HepG2 (cell line): ENCODE results near the gene SEMA4F. TPM values are rescaled to one million over a fixed set of nuclear protein-coding genes. Genes with fewer than 3 reads are reported as not detected.

Experiments used
- AHR ChIP-seq: IDR thresholded peaks from 2 replicates; pipeline ENCODE4 v1.6.1; 2018; ENCODE audit warnings: missing genetic modification reagents, missing compliant biosample characterization
- GABPA ChIP-seq, 2 experiments: IDR thresholded peaks; 2 replicates each; pipeline ENCODE4 v1.6.1; 2011 to 2016; ENCODE audit warnings: low read depth in 2 of 2, low read length in 1 of 2, missing biosample characterization in 1 of 2, missing genetic modification characterization in 1 of 2
- PBX2 ChIP-seq: IDR thresholded peaks from 2 replicates; pipeline ENCODE4 v1.6.1; 2016; ENCODE audit warnings: control low read depth
- PBX3 ChIP-seq: sonication (generic); formaldehyde crosslinking; IDR thresholded peaks from 2 replicates; pipeline ENCODE4 v1.8.1; 2023; ENCODE audit warnings: missing genetic modification reagents, inconsistent platforms, borderline replicate concordance
- PCBP1 ChIP-seq: fragments of 200-400 bp; formaldehyde crosslinking; IDR thresholded peaks from 2 replicates; pipeline ENCODE4 v1.6.1; 2017; ENCODE audit warnings: mild to moderate bottlenecking, low read depth, low read length, borderline replicate concordance
- POLR2AphosphoS2 ChIP-seq: IDR thresholded peaks from 2 replicates; pipeline ENCODE4 v1.6.1; 2011; ENCODE audit warnings: low read depth, low read length, improper control_type of control experiment
- SAP130 ChIP-seq: IDR thresholded peaks from 2 replicates; pipeline ENCODE4 v1.6.1; 2016; ENCODE audit warnings: low read depth
- SOX5 ChIP-seq: IDR thresholded peaks from 2 replicates; pipeline ENCODE4 v1.6.1; 2016; ENCODE audit warnings: borderline replicate concordance
- SP4 ChIP-seq: sonication (generic); formaldehyde crosslinking; IDR thresholded peaks from 2 replicates; pipeline ENCODE4 v1.8.1; 2023; ENCODE audit warnings: mild to moderate bottlenecking, missing genetic modification reagents
- ZBTB3 ChIP-seq: sonication (generic); formaldehyde crosslinking; IDR thresholded peaks from 2 replicates; pipeline ENCODE4 v1.4.0; 2020; ENCODE audit warnings: low read depth, mild to moderate bottlenecking, moderate library complexity, missing genetic modification reagents, borderline replicate concordance
- ZBTB34 ChIP-seq: sonication (generic); formaldehyde crosslinking; IDR thresholded peaks from 2 replicates; pipeline ENCODE4 v1.8.0; 2022; ENCODE audit warnings: mild to moderate bottlenecking, missing genetic modification reagents
- ZBTB44 ChIP-seq: sonication (generic); formaldehyde crosslinking; IDR thresholded peaks from 2 replicates; pipeline ENCODE4 v1.4.0; 2020; ENCODE audit warnings: missing genetic modification reagents
- ZFP36L2 ChIP-seq: sonication (generic); formaldehyde crosslinking; IDR thresholded peaks from 2 replicates; pipeline ENCODE4 v1.4.0; 2020; ENCODE audit warnings: missing genetic modification reagents
- ZNF101 ChIP-seq: sonication (generic); formaldehyde crosslinking; IDR thresholded peaks from 2 replicates; pipeline ENCODE4 v1.4.0; 2020; ENCODE audit warnings: mild to moderate bottlenecking, low read depth, missing genetic modification reagents, borderline replicate concordance
- ZNF562 ChIP-seq: sonication (generic); formaldehyde crosslinking; IDR thresholded peaks from 2 replicates; pipeline ENCODE4 v1.8.0; 2022; ENCODE audit warnings: missing genetic modification reagents, borderline replicate concordance
- ZNF724P ChIP-seq: sonication (generic); formaldehyde crosslinking; IDR thresholded peaks from 2 replicates; pipeline ENCODE4 v1.8.0; 2022; ENCODE audit warnings: missing genetic modification reagents, borderline replicate concordance
- ZNF746 ChIP-seq: sonication (generic); formaldehyde crosslinking; IDR thresholded peaks from 2 replicates; pipeline ENCODE4 v1.8.0; 2022; ENCODE audit warnings: mild to moderate bottlenecking, missing genetic modification reagents
- ZNF776 ChIP-seq: sonication (generic); formaldehyde crosslinking; IDR thresholded peaks from 2 replicates; pipeline ENCODE4 v1.4.0; 2020; ENCODE audit warnings: mild to moderate bottlenecking, missing genetic modification reagents
- polyA plus RNA-seq, 8 experiments: library from polyadenylated mRNA; depleted of rRNA in 3 of 8; stranded (reverse) in 7 of 8; unstranded in 1 of 8; fragments of >200 nt; fragmentation: Illumina TruSeq in 4 of 8; extraction: Trizol in 4 of 8; gene quantifications; 2 replicates each; pipeline versions ENCODE4 v1.2.1 to v1.2.3, GENCODE V29; 2011 to 2016; ENCODE audit warnings: low read depth in 4 of 8, missing spikeins in 1 of 8, mixed read lengths in 1 of 8; ENCODE audit not compliant: insufficient read depth in 1 of 8
- total RNA-seq, 5 experiments: library from RNA; depleted of rRNA; stranded (reverse); fragments of >200 nt; fragmentation: Illumina TruSeq; extraction: Trizol; gene quantifications; 2 replicates each; pipeline ENCODE4 v1.2.3, GENCODE V29; 2016; ENCODE audit warnings: low read depth in 1 of 5

SEMA4F gene
- total and polyA plus RNA-seq, 2 of the 13 experiments (the other 11 are each of a cell fraction or from before 2014, with no cell fraction given): 7.1 to 10.3 TPM

- TF ChIP-seq ZNF776: peak; percentile 47; the same call in 1 of the 2 replicates
- TF ChIP-seq ZBTB44 (CRISPR knock-in tag): no peak
- no peak for TF ChIP-seq POLR2AphosphoS2
- no peak for TF ChIP-seq PBX2 (CRISPR knock-in tag)
- TF ChIP-seq ZBTB3 (CRISPR knock-in tag): 0 out of 2 replicates have a peak, but pooled peaks have one; percentile 73
- TF ChIP-seq ZFP36L2 (CRISPR knock-in tag): no peak
- peak; percentile 71; the same call in 1 of the 2 replicates for TF ChIP-seq ZNF746
- TF ChIP-seq ZNF562 (CRISPR knock-in tag): no peak; the same call in 1 of the 2 replicates
- TF ChIP-seq SAP130 (CRISPR knock-in tag): peak; percentile 81
- no peak; the same call in 1 of the 2 replicates for TF ChIP-seq AHR
- no peak for TF ChIP-seq PBX3 (CRISPR knock-in tag)
- TF ChIP-seq ZNF724P: no peak
- TF ChIP-seq ZBTB34 (CRISPR knock-in tag): no peak
- TF ChIP-seq GABPA (IDR thresholded peaks at IDR 0.05; ENCODE audit: low read depth, low read length): no peak
- TF ChIP-seq GABPA (CRISPR knock-in tag; IDR thresholded peaks at IDR 0.05; ENCODE audit: low read depth): no peak
- 0 out of 2 replicates have a peak, but pooled peaks have one; percentile 38 for TF ChIP-seq SP4 (CRISPR knock-in tag)
- TF ChIP-seq ZNF101 (CRISPR knock-in tag): 0 out of 2 replicates have a peak, but pooled peaks have one; percentile 80
- peak; percentile 33; the same call in 1 of the 2 replicates for TF ChIP-seq SOX5 (CRISPR knock-in tag)
- no peak for TF ChIP-seq PCBP1
These were observed 61.2 kb downstream of the SEMA4F start (continued) for GRCh38 chr2:74715081-74715791.
